Stimulated activated CD4-positive, alpha-beta T cell treated with anti-CD3 and anti-CD28 coated beads, Interleukin-12 subunit alpha, Interleukin-12 subunit beta, amount 100 ng/mL, for 4 hours (primary cell): Measurements from ENCODE around the gene ANKRD6.

Experiments
- DNase-seq: peaks from one replicate; pipeline ENCODE4 v3.0.0-alpha.2; 2020

Gene ANKRD6

DNA sequence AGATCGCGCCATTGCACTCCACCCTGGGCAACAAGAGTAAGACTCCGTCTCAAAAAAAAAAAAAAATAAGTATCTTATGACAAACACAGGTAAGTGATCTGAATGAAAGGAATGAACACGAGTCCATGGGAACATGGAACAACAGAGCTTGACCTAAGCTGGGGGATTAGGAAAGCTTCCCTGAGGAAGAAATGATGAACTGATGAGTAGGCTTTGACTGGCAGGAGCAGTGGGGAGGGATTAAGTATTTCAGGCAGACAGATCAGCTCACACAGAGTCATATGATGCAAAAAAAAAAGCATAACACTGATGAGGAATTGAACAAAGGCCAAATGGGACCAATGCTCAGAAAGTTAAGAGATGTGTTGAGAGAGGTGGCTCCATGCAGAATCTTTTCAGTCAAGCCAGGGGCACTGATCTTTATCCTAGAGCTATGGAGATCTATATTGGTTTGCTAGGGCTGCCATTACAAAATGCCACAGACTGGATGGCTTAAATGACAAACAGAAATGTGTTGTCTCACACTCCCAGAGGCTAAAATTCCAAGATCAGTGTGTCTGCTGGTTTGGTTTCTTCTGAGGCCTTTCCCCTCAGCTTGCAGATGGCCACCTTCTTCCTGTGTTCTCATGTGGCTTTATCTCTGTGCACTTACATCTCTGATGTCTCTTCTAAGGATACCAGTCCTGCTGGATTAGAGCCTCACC is 85.6 kb downstream of the ANKRD6 start:
- DNase-seq: no peak

DNA sequence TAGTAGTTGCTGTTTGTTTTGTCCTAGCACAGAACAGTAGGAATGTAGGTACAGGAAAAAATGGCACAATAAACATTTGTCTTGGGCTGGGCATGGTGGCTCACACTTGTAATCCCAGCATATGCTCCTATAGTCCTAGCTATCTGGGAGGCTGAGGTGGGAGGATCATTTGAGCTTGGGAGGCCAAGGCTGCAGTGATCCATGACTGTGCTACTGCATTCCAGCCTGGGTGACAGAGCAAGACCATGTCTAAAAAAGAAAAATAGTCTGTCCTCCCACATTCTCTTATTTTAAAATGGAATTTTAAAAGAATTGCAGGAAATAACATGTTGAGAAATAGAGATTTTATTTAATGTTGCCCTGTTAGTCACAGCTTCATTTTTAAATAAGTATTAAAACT is 87.8 kb downstream of the ANKRD6 start:
- no peak for DNase-seq

DNA sequence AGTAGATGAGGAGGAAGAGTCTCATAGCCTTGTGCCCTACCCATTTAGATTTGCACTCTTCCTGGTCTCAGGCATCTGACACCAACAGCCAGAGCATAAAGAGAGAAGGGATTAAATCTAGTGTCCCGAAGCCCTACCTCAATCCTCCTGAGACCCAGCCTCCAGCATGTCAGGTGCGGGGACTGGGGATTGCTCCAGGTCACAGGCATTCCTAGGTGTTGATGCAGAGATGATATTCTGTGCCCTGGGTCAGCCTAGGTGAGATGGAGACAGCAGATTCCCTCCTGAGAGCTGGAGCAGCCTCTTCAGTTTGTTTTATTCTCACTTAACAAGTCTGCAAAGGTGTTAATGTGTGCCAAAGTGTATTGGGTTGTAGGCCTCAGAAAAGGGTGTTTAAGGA is 89.8 kb downstream of the ANKRD6 start:
- DNase-seq: no peak

DNA sequence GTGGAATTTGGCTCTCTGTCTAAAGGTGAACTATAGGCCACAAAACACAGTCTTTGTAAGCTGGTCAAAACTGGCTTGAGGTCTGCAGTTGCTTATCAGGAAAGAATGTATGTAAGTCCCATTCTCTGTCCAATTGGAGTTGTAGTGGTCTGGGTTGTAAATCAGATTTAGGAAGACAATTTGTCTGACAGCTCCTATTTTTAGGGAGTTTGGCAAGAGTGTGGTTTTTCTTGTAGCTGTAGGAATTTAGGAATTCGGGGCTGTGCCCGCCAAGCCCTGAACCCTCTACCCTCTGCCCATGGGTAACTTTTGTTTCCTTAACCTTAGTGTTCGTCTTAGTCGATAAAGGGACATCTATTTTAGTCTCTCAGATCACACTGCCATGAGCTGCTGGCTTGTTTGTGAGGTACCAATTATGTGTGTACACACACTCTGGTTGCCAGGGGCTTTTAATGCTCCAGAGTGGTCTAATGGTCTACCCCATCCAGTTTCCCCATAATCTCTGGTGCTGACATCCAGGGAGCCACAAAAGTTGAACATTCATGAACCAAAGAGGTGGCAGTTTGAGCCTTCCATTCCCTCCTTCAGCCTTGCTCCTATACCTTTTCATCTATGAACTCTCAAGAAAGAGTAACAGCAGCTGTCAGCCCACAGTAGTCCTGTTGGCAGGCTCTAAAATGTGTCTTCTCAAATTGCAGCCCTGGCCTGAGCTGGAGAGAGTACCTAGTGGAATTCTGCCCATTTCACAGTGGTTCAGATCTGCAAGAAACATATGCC is 93.0 kb downstream of the ANKRD6 start:
- DNase-seq: no peak

DNA sequence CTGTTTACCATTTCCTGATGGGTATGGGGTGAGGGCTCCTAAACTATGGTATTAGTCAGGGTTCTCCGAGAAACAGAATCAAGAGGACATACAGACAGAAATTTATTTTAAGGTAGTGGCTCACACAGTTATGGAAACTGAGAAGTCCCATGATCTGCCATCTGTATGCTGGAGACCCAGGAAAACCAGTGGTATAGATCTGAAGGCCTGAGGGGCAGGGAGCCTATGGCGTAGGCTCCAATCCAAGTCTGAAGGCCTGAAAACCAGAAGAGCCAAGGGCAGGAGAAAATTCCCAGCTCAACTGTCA is 93.6 kb downstream of the ANKRD6 start:
- DNase-seq: no peak

DNA sequence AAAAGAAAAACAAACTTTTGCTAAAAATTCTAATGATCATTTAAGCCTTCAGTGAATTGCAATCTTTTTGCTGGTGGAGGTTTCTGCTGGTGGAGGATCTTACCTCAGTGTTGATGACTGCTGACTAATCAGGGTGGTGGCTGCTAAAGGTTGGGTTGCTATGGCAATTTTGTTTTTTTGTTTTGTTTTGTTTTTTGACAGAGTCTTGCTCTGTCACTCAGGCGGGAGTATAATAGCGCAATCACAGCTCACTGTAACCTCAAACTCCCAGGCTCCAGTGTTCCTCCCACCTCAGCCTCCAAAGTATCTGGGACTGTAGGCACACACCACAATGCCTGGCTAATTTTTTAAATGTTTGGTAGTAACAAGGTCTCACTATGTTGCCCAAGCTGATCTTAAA is 94.7 kb downstream of the ANKRD6 start:
- no peak for DNase-seq

DNA sequence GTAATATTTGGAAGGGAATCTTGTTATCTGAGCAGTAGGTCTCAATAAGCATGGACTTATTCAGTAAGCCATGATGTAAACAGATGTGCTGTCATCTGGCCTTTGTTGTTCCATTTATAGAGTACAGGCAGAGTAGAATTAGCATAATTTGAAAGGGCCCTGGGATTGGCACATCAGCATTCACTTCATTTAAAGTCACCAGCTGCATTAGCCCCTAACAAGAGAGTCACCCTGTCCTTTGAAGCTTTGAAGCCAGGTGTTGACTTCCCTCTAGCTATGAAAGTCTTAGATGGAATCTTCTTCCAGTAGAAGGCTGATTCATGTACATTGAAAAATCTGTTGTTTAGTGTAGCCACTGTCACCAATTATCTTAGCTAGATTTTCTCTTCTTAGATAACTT is 95.9 kb downstream of the ANKRD6 start:
- no peak for DNase-seq

DNA sequence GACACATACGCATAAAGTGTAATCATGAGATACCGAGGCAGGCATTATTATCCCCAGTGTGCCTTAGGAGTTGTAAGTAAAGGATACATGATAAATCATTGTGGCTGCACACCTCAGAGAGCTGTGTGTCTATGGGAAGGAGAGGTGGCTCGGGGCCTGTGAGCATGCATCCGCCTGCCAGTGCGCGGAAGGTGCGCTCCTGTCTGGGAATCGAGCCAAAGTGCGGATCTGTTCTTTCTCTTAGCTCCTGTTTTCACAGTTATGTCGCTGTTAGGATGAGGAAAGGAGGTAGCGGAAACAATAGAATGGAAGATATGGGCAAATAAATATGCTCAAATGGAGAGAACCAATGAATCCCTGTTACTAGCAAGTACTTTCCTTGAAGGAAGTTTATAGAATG is 98.0 kb downstream of the ANKRD6 start:
- DNase-seq: no peak

DNA sequence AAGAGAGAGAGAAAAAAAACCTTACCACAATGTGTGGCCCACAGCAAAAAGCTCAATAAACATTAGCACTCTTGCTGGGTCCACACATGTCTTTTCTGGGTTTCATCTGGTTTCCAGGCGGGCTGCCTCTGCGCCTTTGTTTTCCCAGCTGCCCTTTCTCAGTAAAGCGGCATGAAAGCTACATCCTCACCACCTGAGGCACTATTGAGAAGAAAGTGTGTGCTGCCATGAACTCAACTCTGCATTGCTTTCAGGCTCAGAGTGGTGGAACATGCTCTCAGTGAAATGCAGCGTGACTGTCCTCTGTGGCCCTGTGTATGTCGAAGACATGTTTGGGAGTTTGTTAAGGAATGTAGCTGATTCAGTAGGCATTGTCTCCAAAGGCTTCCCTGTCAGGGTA is 103.3 kb downstream of the ANKRD6 start:
- DNase-seq: no peak

DNA sequence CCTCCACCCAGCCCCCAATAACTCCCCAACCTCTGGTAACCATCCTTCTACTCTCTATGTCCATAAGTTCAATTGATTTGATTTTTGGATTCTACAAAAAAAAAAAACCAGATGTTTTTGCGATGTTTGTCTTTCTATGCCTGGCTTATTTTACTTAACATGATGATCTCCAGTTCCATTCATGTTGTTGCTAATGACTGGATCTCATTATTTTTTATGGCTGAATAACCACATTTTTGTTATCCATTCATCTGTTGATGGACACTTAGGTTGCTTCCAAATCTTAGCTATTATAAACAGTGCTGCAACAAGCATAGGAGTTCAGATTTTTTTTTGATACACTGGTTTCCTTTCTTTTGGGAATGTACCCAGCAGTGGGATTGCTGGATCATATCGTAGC is 106.8 kb downstream of the ANKRD6 start:
- DNase-seq: no peak

DNA sequence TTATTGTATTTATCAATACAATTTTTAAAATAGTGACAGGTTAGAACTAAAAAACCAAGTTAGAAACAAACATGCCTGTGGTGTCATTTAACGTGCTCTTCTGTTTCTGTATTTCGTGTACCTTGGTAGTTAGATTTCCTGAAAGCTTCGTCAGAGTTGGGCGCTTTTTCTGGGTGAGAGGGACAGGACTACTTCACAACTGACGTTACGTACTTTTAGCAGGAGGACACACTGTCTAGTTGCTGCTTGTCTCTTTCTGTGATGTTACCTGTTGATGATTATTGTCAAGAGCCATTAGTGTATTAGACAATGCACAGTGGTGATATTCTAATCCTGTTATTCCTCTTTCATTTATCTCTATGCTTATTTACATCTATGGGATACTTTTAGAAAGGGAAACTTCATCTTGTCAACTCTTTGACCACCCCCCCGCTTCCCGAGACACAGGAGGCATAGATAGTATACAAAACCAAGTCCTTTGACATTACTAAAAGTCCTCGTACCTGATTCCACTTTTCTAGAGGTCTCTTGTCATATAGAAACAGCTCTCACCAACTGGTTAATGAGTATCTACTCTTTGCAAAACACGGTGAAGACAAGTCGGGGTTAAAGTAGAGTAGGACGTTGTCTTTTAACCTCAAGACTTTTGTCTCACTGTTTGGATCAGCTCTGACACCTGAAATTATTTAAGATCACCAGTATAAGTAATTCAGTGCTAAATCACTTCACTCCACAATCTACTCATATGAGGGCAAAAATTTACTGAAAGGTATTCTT is 109.3 kb downstream of the ANKRD6 start:
- DNase-seq: no peak

DNA sequence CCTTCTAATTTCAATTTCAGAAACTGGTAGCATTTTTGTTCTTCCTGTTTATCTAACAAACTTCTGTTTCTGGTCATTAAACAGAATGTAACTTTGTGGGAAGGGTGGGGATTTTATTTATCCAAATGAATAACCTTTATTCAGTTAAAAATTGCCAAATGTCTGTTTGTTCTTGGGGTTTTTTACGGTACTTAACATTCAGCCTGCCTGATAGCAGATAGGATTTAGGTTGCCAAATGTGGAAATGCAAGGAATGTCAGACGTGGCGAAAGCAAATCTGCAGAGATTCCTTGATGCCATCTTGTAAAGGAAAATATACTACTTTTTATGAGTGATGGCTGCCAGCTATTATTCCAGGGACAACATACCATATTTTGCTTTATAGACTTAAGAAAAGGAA is 109.9 kb downstream of the ANKRD6 start:
- no peak for DNase-seq

DNA sequence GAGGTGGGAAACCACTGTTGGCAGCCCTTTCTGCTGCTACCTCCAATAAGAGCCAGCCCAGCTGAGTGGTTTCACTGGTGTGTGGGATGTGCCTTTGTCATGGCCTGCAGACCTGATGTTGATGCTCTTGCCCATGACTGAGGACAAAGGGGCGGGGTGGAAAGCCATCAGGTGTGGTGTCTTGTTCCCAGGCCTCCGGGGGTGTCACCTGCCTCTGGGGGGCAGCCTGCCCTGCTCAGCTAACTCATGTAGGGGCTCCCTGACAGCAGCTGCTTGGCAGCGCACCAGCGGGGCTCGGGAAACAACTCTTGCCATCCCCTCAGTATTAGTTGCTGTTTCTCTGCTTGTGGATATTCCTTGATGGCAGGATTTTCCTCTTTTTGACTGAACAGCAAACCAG is 114.3 kb downstream of the ANKRD6 start:
- DNase-seq: no peak

DNA sequence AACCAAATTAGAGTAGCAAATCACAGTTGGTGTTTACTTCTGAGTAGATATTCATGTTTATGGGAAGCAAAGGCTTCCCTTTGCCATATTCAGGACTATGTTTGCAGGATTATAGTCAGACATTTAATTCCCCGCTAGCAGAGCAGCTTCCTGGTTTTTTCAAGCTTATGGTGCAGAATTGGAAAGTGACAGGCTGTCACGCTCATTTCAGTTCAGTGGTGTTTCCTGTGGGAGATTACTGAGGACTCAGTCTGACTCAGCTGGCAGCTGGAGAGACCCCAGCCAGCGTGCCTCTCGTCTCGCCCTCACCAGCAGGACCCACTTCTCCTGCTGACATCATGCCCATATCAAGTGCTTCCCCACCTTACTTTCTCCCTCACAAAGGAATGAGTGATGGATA is 120.5 kb downstream of the ANKRD6 start:
- no peak for DNase-seq

DNA sequence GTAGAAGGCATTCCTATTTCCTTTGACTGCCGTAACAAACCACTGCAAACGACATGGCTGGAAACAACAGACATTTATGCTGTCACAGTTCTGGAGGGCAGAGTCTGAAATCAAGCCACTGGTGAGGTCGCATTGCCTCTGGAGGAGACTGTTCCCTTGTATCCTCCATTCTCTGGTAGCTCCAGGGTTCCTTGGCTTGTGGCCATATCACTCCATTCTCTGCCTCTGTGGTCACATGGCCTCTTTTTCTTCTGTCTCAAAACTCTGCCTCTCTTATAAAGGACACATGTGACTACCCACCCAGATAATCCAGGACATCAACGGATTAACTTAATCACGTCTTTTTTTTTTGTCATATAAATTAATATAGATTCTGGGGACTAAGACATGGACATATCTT is 121.2 kb downstream of the ANKRD6 start:
- no peak for DNase-seq

DNA sequence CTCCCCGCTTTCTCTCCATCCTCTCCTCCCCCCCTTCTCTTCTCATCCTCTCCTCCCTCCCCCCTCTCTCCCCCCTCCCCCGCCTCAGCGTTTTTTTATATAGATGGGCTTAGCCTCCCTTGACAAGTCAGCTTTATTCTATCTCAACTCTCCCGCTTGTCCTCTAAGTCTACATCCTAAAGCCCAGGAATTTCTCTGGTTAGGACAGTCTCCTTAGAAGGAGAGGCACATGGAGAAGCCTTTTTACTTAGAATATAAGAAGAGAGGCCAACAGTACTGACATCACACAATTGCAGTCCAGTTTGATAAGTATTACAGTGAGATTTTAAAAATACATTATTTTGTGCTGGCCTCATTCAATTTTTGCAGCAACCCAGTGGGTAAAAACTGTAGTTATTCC is 122.1 kb downstream of the ANKRD6 start:
- no peak for DNase-seq

DNA sequence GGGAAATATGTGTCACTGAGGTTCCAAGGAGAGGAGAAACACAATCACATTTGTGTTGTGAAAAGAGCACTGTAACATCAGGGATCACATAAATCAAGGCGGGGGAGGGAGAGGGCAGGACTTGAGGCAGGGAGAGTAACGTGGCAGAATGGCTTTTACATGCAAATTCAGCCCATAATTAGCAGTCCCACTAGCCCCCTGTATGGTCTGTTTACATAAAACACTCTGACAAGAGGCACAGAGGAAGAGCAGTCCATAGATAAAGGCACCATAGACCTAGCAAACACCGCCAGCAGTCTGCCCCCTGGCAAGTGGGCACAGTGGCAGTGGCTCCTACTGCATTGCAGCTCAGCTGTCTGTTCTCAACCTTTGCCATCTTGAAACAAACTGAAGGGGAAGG is 122.9 kb downstream of the ANKRD6 start:
- no peak for DNase-seq

DNA sequence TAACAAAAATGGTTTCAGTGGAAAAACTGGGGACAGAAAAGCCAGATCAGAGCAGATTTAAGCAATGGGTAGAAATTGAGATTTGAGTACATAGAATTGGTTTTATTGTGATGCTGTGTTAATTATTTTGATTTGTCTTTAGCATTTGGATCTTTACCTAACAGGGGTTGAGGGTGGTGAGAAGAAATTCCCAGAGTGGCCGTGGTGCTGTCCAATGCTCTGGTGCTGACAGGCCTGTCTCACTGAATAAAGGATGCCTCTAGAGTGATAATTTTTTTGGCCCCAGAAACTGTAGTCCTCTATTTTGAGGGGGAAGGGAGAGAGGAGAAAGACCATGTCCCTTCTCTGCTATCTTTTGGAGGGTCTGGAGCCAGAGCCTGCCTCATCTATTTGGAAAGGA is 126.5 kb downstream of the ANKRD6 start:
- no peak for DNase-seq

DNA sequence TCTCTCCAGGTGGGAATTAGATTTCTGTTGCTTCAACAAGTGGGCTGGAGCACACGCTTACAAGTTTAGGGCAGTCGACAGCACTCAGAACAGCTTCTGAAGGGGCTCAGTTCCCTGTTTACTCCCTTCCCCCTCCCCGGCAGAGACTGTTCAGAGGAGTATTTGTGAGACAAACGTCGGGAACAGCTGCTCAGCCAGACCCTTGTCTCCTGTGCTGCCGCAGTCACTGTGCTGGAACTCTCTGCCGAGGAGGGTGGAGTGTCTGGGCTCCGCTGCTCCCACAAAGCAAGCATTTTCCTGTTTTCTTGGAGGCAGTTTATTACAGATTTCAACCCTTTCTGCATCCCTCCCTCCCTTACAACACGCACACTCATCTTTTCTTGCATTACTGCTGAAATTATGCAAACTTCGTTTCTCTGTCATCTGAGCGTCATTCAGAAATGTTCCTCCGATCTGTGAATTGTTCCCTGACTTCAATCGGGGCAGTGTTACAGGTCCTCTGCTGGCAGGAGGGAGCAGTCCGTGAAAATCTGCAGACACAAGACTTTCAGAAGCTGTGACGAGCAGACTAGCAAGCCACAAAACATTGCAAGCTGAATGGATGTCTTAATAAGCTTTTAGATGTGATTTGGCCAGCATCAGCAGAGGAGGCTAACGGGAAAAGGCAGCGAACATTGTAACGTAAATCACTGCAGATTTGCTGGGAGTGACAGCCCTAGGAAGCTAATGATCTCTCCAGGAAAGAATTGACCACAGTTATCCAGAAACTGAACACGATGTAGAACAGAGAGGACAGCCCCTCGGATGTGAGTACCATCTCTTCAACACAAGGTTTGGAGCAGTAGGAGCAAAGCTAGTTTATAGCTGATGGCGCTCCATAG is 129.4 kb downstream of the ANKRD6 start:
- DNase-seq: no peak

DNA sequence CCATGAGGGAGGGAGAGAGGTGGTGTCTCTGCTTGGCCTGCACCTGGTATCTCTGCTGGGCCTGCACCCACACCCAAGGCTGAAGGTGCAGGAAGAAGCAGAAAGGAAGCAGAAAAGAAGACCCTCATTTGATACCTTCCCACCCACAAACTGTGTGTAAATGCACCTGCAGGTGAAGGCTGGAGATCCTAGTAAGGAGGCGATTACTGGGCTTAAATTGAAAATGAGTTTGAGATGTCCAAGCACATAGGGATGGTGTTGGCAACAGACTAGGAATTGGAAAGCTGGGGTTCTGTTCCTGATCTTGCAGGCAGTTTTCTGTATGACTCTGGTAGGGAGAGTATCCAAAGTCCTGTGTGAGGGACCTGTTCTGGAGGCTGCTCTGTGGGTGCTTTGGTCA is 130.9 kb downstream of the ANKRD6 start:
- no peak for DNase-seq

DNA sequence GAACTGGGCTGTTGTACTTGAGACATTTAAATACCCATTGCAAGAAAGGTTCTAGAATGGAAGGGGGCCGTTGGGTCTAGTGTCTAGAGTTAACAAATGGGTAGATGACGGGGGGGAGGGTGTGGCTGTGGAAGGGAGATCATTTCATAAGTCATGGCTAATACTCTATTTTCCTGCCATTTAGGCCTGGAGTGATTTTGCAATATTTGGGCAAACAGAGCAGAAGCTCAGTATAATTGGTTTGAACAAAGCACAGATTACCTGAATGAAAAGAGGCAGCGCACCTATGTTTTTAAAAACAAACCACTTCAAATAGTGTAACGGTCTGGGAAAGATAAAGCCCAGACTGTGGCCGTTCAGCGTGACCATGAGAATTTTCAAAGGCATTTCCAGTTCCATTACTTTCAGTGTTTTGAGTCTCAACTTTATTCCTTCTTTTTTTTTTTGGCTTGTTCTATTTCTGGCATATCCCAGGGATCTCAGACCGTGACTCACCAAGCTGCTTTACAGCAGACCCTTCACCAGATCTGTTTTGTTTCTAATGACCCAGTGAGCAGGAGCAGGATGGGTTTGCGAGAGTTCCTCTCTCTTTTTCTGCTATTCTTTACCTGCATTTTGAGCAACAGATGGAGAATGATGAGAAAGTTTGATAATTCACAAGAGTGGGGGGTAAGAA is 131.9 kb downstream of the ANKRD6 start:
- no peak for DNase-seq

DNA sequence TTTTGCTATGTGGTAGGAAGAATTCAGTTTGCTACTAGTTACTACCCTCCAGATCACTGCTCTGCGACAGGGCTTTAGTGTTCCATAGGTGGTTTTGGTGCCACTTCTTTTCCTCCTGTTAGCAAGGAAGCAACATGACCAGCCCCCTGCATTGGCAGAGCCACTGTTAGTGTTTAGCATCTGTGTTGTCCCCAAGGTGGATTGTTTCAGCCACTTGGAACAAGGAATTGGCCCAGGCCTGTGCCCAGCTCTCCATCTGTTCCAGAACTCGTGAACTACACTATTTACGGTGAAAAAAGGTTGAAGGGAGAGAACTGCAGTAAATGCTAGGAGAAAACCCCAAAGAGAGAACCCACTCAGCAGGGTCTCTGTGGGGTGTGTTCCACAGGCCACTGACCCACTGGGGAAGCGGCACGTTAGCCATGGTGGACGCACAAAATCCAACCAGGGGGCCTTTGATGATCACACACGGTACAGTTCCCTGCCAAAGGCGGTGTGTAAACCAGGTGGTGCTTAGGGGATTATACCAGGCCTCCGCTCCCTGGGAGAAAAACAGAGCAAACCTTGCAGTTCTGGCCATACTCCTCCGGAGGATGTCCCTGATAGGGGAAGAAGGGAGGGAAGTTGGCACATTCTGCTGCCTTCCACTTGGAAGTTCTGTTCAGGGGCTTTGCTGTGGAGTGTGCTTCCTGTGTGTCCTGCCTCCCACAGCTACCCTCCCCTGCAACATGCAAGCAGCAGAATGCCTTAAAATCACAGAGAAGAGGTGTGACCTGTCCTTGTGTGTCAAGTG is 133.3 kb downstream of the ANKRD6 start:
- DNase-seq: no peak
